H54 (cell line): ENCODE results near the gene FHDC1.

Source experiments
- DNase-seq: peaks from one replicate; pipeline ENCODE4 v3.0.0; 2011; ENCODE audit warnings: low spot score, mixed read lengths; ENCODE audit not compliant: insufficient read length
- FAIRE-seq: peaks from 3 replicates; lab custom pipeline; 2011; peaks lifted over from hg19 to GRCh38; lab: Jason Lieb, UNC
- POLR2A ChIP-seq: IDR thresholded peaks from 2 replicates; pipeline ENCODE4 v1.6.1; 2011; ENCODE audit warnings: low read depth, mild to moderate bottlenecking, low read length

Gene FHDC1

DNA sequence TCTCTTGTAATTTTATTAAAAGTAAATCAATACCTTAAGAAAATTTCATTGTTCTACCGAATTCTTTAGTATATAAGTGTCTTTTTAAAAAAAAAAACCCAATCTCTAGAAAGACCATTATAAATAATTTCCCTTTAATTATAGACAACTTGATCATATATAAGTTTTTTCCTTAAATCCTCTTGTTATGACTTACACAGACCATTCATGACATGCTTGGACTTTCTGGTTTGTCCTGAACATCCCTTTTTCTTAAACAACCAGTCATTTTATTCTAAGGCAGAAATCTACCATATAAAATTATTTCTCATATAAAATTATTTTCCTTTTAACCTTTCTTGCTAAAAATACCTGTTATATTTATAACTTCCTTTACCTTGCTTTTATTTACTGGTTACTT lies 15.4 kb upstream of the FHDC1 start:
- FAIRE-seq: no peak
- DNase-seq: no peak
- no peak for TF ChIP-seq POLR2A

DNA sequence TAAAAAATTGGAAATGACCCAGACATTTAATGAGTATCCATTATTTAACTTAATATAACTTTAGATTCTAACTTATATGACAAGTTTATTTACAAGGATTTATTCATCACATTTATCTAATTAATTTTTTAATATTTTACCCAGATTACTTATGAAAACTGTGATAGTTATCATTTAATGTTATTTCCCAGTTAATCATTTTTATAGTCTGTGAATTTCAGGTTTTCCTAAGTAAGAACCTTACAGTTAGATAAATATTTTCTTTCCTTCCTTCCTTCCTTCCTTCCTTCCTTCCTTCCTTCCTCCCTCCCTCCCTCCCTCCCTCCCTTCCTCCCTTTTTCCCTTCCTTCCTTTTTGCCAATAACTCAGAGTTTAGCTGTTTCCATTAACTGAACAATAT lies 14.8 kb upstream of the FHDC1 start:
- no peak for TF ChIP-seq POLR2A
- no peak for DNase-seq
- no peak for FAIRE-seq

- DNase-seq: no peak
- no peak for FAIRE-seq
- no peak for TF ChIP-seq POLR2A
Measured at GRCh38 chr4:152925851-152926250, 10.3 kb upstream of the FHDC1 start.

DNA sequence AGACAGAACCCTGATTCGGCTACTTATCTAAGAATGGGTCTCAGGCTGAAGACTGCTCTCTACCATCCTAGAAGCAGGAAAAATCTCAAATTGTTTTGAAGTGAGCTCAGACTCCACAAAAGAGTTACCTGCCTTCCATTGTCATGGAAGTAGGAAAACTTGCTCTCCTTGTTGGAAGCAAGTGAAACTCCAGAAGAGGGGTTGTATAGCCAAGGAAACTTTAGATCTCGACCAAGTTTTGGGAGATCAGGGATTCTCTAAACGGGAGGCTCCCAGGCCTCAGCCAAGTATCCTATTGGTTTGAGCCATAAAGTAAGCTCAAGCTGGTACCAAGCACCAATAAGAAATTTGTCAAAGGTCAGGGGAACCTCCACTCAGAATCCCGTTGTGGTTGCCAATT lies 9.2 kb upstream of the FHDC1 start:
- DNase-seq (no peak), FAIRE-seq (no peak)
- TF ChIP-seq POLR2A: no peak

DNA sequence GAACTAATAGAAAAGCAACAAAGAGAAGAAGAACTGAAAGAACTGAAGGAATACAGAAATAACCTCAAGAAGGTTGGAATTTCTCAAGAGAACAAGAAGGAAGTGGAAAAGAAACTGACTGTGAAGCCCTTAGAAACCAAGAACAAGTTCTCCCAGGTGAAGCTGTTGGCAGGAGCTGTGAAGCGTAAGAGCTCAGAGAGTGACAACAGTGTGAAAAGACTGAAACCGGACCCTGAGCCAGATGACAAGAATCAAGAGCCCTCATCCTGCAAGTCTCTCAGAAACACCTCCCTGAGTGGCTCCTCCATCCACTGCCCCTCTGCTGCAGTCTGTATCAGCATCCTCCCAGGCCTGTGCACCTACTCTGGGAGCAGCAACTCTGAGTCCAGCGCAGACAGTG lies 8.4 kb upstream of the FHDC1 start:
- no peak for TF ChIP-seq POLR2A
- DNase-seq (no peak), FAIRE-seq (no peak)

DNA sequence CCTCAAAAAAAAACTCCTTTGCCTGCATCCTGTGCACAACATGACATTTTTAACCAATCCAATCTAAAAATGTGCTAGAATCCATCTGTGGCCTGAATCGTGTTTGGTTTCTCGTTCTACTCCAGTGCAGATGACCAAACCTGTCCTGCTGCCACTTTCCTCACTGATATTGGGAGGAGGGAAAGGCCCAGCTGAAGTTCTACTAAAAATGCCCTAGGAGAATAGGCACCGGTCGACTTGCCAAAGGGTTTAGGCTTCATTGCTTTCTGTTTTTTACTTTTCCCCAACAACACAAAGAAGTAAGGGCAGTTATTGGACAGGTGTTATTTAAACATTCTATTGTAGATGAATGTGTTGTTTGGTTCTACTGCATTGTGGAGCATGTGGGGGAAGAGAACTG lies 7.8 kb upstream of the FHDC1 start:
- DNase-seq (no peak), FAIRE-seq (no peak)
- TF ChIP-seq POLR2A: no peak

GRCh38 chr4:152929888-152930287 lies 6.2 kb upstream of the FHDC1 start:
- DNase-seq (no peak), FAIRE-seq (no peak)
- no peak for TF ChIP-seq POLR2A

DNA sequence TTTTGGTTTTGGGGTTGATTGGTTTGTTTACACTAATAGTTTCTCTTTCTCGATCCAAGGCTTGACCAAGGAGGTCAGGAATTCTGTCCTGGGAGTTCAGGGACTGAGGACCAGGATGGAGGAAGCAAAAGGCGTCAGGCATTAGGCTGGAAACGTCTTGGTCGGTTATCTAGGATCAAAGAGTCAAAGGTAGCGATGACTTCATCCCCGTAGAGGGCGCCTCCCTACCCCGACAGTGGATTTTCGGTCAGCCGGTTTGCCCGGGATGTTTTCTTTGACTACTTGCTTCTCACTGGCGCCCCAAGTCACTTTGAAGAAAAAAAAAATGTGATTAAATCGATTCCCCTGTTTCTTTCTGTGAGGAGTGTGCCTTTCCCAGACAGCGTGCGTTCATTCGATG lies 980 bp upstream of the FHDC1 start:
- DNase-seq (no peak), FAIRE-seq (no peak)
- no peak for TF ChIP-seq POLR2A

DNA sequence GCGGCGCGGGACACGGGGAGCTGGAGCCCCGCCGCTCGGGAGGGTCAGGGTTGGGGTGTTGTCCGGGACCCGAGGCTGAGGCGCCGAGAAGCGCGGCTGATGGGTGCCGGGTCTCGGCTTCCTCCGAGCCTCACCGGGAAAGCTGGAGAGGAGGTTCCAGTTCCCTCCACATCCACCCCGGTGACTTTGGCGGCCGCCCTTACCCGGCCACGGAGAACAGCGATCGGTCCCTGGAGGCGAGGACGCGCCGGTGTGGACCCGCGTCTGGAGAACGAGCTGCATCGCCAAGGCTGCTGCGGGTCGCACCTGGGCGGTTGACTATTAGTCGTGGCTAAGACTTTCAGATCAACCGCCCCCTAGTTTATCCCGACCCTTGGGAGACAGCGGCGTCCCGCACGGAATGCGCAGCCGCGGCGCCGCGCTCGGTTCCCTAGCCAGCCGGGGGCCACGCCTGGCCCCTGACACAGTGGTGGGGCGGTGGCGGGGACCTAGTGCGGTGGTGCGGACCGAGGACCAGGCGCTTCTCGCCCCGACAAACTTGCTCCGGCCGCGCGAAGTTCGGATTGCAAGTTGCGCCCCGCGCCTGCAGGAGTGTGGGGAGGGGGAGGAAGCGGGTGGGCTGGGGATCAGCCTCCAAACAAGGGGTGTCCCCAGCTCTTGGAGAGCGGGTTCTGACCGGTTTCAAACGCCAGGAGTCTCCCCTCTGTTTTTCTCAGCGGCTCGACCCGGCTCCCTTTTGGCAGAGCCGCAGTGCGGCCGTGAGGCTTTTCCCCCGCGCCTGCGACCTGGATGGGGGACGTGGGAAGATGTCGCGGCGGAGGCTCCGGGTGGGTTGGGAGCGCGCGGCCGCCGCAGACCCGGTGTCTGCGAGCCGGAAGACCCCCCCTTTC lies 568 bp downstream of the FHDC1 start:
- no peak for FAIRE-seq
- no peak for TF ChIP-seq POLR2A
- peak; percentile 38 for DNase-seq

DNA sequence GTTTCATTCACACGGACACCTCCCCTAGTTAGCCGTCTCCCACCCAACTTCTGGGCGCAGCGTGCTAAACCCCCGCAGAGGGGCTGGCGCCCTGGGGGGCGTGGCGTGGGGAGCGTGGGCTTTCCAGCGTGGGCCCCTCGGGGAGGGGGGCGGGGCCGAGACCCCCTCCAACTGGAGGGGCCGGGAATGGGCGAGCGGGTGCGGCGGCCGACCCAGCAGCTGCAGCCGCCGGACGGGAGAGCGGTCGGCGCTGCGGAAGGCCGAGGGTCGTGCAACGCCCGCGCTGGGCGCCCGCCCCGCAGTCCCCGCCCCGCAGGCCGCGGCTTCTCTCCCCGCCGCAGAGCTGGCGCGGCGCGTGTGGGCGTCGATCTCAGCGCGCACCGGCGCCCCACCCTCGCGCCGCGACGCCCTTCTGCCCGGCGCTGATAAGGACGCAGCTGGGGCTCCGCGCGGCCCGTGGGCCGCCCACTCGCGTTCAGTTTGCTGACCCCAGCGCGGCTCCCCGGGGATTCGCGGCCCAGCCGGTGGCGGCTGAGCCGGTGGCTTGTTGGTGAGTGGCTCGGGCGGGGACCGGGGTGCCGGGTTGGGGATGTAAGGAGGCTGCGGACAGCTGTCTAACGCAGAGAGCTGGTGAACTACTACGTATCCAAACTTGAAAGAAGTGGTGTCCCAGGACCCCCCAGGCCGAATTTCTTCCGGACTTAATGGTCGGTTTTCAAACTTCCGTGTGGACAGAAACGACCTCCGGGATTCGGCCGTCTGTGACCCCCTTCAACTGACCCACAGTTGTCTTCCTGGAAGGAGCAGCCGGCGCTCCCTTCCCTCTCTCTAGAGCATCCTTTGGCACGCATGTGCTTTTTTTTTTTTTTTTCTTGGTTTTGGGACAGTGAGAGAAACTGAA lies 1.5 kb downstream of the FHDC1 start:
- FAIRE-seq: no peak
- TF ChIP-seq POLR2A: 0 out of 2 replicates have a peak, but pooled peaks have one; percentile 25
- peak; percentile 31 for DNase-seq

DNA sequence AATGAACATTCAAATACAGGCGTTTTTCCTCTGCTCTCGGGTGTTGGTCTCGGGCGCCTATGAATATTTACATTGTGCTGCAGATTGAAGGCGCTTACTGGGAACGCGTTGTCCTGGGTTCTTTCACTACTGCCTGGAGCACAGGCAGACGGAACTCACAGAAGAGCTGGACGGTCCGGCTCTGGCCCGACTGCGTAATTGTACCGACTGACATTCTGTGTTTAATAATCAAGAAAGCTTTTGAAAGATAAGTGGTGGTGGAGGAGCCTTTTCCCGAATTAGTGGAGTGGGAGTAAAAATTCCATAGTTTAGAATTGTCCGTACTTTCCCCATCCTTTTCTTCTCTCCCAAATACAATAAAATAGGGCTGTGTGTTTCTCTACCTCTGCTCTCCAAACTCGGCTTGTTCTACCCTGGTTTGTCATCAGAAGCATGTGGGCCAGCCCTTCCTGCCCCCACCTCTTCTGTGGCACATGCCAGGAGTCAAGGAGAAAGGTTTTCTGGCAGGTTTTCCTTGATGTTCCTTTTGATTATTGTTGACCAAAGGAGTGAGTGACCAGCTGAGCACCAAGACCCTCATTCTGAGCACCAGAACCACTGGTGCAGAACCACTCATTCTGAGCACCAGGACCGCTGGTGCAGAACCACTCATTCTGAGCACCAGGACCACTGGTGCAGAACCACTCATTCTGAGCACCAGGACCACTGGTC lies 2.3 kb downstream of the FHDC1 start:
- FAIRE-seq: no peak
- DNase-seq: no peak
- no peak for TF ChIP-seq POLR2A

DNA sequence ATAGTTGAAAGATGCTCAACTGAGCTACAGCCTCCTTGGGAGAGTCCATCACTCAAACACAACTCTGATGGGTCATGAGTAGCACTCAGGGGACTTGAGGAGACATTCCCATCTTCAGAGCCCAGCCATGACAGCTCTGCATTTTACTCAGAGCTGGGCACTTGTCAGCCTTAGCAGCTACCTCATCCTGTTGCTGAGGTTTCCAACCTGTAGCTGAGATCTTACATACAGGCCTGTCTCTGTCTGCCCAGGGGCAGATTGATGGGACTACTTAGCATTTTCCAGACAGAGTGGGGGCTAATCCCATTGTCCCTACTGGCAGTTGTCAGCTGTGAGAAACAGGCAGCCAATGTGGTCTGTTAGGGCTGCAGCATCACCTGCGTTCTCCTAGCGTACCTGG lies 3.5 kb downstream of the FHDC1 start:
- no peak for TF ChIP-seq POLR2A
- no peak for FAIRE-seq

DNA sequence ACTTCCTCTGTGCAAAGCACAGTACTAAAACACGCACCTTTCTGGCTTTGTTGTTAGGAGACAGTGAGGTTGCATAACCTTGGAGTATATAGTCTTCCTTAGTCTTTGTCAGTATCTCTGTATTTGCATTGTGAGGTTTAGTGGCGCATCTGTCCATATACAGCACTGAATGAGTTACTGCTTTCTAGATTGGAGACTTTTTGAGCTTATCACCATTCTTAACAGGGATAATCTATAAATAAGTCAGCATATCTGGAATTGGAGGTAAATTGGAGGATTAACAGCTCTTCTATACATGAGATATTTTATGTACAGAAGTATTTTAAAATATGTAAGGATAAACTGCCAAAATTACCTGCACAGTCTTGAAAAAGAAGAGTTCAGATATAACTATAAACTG lies 4.3 kb downstream of the FHDC1 start:
- DNase-seq (no peak), FAIRE-seq (no peak)
- no peak for TF ChIP-seq POLR2A

More for the DNA sequence above, 3.5 kb downstream of the FHDC1 start:
- no peak for DNase-seq

DNA sequence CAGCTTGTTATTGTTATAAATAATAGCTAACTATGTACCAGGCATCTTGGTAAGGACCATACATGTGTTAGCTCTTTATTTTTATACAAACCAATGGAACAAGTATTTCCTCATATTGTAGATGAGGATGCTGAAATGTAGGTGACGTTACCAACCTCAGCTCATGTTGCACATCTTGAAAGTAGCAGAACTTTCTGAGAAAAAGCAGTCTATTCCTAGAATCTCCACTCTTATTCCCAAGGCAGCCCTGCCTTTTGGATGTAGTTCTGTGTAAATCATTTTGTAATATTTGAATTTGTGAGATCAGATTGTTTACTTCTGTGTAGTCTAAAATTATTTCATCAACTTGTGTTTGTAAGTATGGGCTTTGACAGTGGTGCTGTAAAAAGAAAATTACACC lies 5.3 kb downstream of the FHDC1 start:
- FAIRE-seq (no peak), DNase-seq (no peak)
- no peak for TF ChIP-seq POLR2A

GRCh38 chr4:152942346-152942745 lies 6.2 kb downstream of the FHDC1 start:
- no peak for DNase-seq
- FAIRE-seq: no peak
- TF ChIP-seq POLR2A: no peak
